Suprapubic skin (tissue), 4 donors: ENCODE data around the gene CAMSAP1. TPM values are rescaled to one million over a fixed set of nuclear protein-coding genes. Genes with fewer than 3 reads are reported as not detected.
A peak's percentile ranks its signal among the peaks of the same experiment; 100 is the strongest.

Experiments
- DNase-seq, 2 donors: peaks; one replicate each; pipeline ENCODE4 v3.0.0-alpha.2; 2019; ENCODE audit warnings: low spot score in 2 of 2
- H3K27ac ChIP-seq: fragments of 200-600 bp; sonication (generic); one replicate; pipeline ENCODE4 v1.5.1; 2019
- H3K27me3 ChIP-seq: fragments of 200-600 bp; sonication (generic); one replicate; pipeline ENCODE4 v1.5.1; 2019
- H3K36me3 ChIP-seq: fragments of 200-600 bp; sonication (generic); one replicate; pipeline ENCODE4 v1.5.1; 2019
- H3K4me1 ChIP-seq: fragments of 200-600 bp; sonication (generic); one replicate; pipeline ENCODE4 v1.5.1; 2019
- H3K4me3 ChIP-seq: fragments of 200-600 bp; sonication (generic); one replicate; pipeline ENCODE4 v1.5.1; 2019; ENCODE audit warnings: mild to moderate bottlenecking
- H3K9me3 ChIP-seq: fragments of 200-600 bp; sonication (generic); one replicate; pipeline ENCODE4 v1.5.1; 2019
- CTCF ChIP-seq, 2 donors: fragments of 200-600 bp in 1 of 2; fragments of 450-650 bp in 1 of 2; sonication (generic) in 1 of 2; IDR thresholded peaks; one replicate each; pipeline ENCODE4 v1.5.1; 2016 to 2019; ENCODE audit warnings: antibody characterized with exemption in 2 of 2, mild to moderate bottlenecking in 1 of 2, moderate library complexity in 1 of 2
- EP300 ChIP-seq: sonication (generic); formaldehyde crosslinking; IDR thresholded peaks from one replicate; pipeline ENCODE4 v1.6.1; 2017; ENCODE audit warnings: antibody characterized with exemption
- POLR2A ChIP-seq, 2 donors: fragments of 450-650 bp; IDR thresholded peaks; one replicate each; pipeline ENCODE4 v1.6.1; 2017; ENCODE audit warnings: antibody characterized with exemption in 2 of 2, mild to moderate bottlenecking in 2 of 2, moderate library complexity in 2 of 2
- POLR2AphosphoS5 ChIP-seq, 3 donors: sonication (generic); formaldehyde crosslinking; IDR thresholded peaks; one replicate each; pipeline ENCODE4 v1.6.1; 2017; ENCODE audit warnings: antibody characterized with exemption in 3 of 3
- WGBS: methylation state at CpG from one replicate; pipeline ENCODE4 v1.1.5; 2018; 5-methylcytosine and 5-hydroxymethylcytosine counted together
- total RNA-seq, 4 donors: library from RNA; depleted of rRNA; stranded (reverse); fragments of >200 nt; gene quantifications; one replicate each; pipeline ENCODE4 v1.1.0, GENCODE V29; 2016

CAMSAP1 gene
- total RNA-seq, 4 donors from 2014 or later, result 42.0 to 58.3 (median 54.9) TPM

DNA sequence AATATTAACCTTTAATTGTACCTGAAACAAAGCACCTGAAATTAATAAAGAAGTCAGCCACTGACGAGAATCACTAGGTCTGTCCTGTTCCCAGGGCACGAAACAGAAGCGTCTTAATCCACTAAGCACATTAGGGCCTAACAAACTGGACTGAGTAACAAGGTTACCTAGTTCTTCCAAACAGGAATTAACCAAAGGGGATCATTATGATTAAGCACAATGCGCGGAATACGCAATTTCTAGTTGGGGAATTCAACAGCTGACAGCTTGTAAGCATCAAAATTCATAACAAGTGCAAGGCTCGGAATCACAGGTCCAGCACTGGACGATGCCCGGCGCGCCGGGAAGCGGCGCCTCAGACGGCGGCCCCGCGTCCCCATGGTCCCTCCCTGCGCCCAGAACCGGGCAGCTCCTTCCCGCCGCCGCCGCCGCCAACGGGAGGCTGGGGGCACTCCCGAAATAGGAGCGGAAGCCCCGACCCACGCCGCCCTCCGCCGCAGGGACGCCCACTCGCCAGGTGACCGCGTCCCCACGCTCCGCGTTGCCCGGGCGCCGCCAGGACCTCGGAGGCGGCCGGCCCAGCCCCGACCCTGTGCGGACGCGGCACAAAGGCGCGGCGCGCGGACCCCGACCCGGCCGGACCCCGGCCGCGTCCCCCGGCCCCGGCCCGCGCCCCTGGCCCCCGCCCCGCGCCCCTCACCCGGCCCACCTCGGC, 898 bp downstream of the CAMSAP1 start:
- H3K36me3 ChIP-seq, result peaks cover 8% of the 10 kb centered on the region
- DNase-seq, result peak in 1 of 2 donors; percentile 65
- H3K27me3 ChIP-seq, result no peaks in the 10 kb centered on the region
- 3% methylated on average over 25 of the region's 70 CpGs for WGBS
- peak overlapping the region; percentile 83 for H3K27ac ChIP-seq
- H3K4me1 ChIP-seq, result peaks cover 64% of the 10 kb centered on the region
- H3K4me3 ChIP-seq, result peak overlapping the region; percentile 81
- H3K9me3 ChIP-seq, result no peaks in the 10 kb centered on the region
- no peak for TF ChIP-seq POLR2A (IDR thresholded peaks at IDR 0.05)
- no peak for TF ChIP-seq CTCF (IDR thresholded peaks at IDR 0.05)
- TF ChIP-seq POLR2AphosphoS5 (IDR thresholded peaks at IDR 0.05), result no peak
- no peak for TF ChIP-seq EP300

DNA sequence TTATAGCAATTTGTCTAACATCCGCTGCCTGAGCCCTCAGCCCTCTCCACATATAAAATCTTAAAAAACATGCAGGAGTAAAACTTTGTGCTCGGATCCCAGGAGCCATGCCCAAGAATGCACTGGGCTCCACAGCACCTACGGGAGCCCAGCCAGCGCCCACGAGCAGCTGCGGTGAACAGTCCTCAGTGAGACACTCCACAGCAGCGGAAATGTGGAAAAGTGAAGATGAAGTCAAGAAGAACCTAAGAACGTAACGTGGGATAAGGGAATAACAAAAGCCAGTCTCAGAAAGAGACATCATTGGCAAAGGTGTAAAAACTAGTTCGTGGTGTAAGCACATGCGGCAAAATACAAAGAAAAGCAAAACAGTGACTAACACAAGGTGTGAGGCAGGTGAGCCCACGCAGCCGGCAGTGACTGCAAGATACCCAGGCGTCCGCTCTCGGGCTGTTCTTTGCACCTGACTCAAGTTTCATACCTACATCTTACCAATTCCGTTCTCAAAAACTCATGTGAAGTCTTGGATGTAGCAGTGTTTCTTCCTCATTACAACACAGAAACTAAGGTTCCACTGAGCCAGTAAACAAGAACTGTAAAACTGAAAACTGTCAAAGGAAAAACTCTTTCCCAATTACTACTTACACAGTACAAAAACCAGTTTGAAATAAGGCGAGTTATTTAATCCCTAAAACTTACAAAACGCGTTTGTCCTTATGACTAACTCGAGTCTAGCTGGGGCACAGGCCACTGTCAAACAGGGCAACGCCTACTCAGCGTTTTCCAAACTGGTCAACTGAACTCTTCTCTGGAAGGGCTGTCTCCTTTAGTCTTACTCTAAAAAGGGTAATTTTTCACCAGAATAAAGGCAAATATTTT, 1.7 kb downstream of the CAMSAP1 start:
- H3K36me3 ChIP-seq, result no peaks in the 10 kb centered on the region
- peak in 1 of 2 donors; percentile 70 for DNase-seq
- no peaks in the 10 kb centered on the region for H3K9me3 ChIP-seq
- peak overlapping the region; percentile 83 for H3K27ac ChIP-seq
- no peaks in the 10 kb centered on the region for H3K27me3 ChIP-seq
- TF ChIP-seq POLR2AphosphoS5 (IDR thresholded peaks at IDR 0.05), result peak in 1 of 3 donors; percentile 3
- no peak for TF ChIP-seq CTCF (IDR thresholded peaks at IDR 0.05)
- H3K4me3 ChIP-seq, result peak overlapping the region; percentile 81
- 37% methylated on average over 23 of the region's 23 CpGs for WGBS
- H3K4me1 ChIP-seq, result peaks cover 64% of the 10 kb centered on the region

- DNase-seq, result peak in 1 of 2 donors; percentile 62
- H3K27ac ChIP-seq, result no peak overlapping the region
- H3K9me3 ChIP-seq, result no peaks in the 10 kb centered on the region
- WGBS, result 92% methylated on average over 16 of the region's 16 CpGs
- peaks cover 53% of the 10 kb centered on the region for H3K4me1 ChIP-seq
- TF ChIP-seq CTCF (IDR thresholded peaks at IDR 0.05) (no peak), EP300 (no peak), POLR2A (IDR thresholded peaks at IDR 0.05) (no peak), POLR2AphosphoS5 (IDR thresholded peaks at IDR 0.05) (no peak)
- H3K4me3 ChIP-seq, result no peak overlapping the region
- H3K36me3 ChIP-seq, result no peaks in the 10 kb centered on the region
- no peaks in the 10 kb centered on the region for H3K27me3 ChIP-seq
Measured at GRCh38 chr9:135903786-135904520, 3.4 kb downstream of the CAMSAP1 start.

GRCh38 chr9:135903358-135903656, 4.0 kb downstream of the CAMSAP1 start:
- no peaks in the 10 kb centered on the region for H3K36me3 ChIP-seq
- peaks cover 47% of the 10 kb centered on the region for H3K4me1 ChIP-seq
- no peak for DNase-seq
- no peaks in the 10 kb centered on the region for H3K27me3 ChIP-seq
- no peak for TF ChIP-seq POLR2AphosphoS5 (IDR thresholded peaks at IDR 0.05)
- no peak for TF ChIP-seq POLR2A (IDR thresholded peaks at IDR 0.05)
- TF ChIP-seq EP300, result no peak
- no peak for TF ChIP-seq CTCF (IDR thresholded peaks at IDR 0.05)
- H3K27ac ChIP-seq, result no peak overlapping the region
- no peak overlapping the region for H3K4me3 ChIP-seq
- 66% methylated on average over 3 of the region's 3 CpGs for WGBS
- no peaks in the 10 kb centered on the region for H3K9me3 ChIP-seq
